Neural cell (in vitro differentiated cells): ENCODE measurements around the gene CUBN.

Experiments used
- EP300 ChIP-seq: fragments of 450-650 bp; conservative IDR thresholded peaks from 2 replicates; pipeline ENCODE4 v1.6.1; 2014; ENCODE audit warnings: antibody characterized with exemption, mild to moderate bottlenecking, moderate library complexity; ENCODE audit not compliant: poor library complexity, severe bottlenecking
- EZH2 ChIP-seq: fragments of 200-600, 300-800 bp; shearing (Covaris generic), sonication (generic); IDR thresholded peaks from 2 replicates; pipeline ENCODE4 v1.6.1; 2014; ENCODE audit warnings: antibody characterized with exemption, low read length, borderline replicate concordance, mild to moderate bottlenecking; ENCODE audit not compliant: insufficient read depth, poor library complexity, severe bottlenecking
- MXI1 ChIP-seq: fragments of 450-650 bp; conservative IDR thresholded peaks from 2 replicates; pipeline ENCODE4 v1.6.1; 2014; ENCODE audit warnings: antibody characterized with exemption, mild to moderate bottlenecking; ENCODE audit not compliant: poor library complexity, severe bottlenecking
- POLR2AphosphoS5 ChIP-seq: IDR thresholded peaks from 2 replicates; pipeline ENCODE4 v1.6.1; 2012
- RAD21 ChIP-seq: fragments of 450-650 bp; conservative IDR thresholded peaks from 2 replicates; pipeline ENCODE4 v1.6.1; 2014; ENCODE audit warnings: antibody characterized with exemption, mild to moderate bottlenecking, moderate library complexity
- SMC3 ChIP-seq: fragments of 450-650 bp; conservative IDR thresholded peaks from 2 replicates; pipeline ENCODE4 v1.6.1; 2014; ENCODE audit warnings: antibody characterized with exemption, mild to moderate bottlenecking, moderate library complexity; ENCODE audit not compliant: poor library complexity
- TAF1 ChIP-seq: IDR thresholded peaks from 2 replicates; pipeline ENCODE4 v1.6.1; 2012; ENCODE audit warnings: low read depth
- TF ChIP-seq, protein P1 (sequence below): fragments of 450-650 bp; IDR thresholded peaks from 2 replicates; pipeline ENCODE4 v1.5.1; 2014; ENCODE audit warnings: antibody characterized with exemption, mild to moderate bottlenecking, moderate library complexity; ENCODE audit not compliant: poor library complexity, severe bottlenecking
- TF ChIP-seq, protein P2 (sequence below): IDR thresholded peaks from 2 replicates; pipeline ENCODE4 v1.6.1; 2012; ENCODE audit warnings: borderline replicate concordance

DNA sequence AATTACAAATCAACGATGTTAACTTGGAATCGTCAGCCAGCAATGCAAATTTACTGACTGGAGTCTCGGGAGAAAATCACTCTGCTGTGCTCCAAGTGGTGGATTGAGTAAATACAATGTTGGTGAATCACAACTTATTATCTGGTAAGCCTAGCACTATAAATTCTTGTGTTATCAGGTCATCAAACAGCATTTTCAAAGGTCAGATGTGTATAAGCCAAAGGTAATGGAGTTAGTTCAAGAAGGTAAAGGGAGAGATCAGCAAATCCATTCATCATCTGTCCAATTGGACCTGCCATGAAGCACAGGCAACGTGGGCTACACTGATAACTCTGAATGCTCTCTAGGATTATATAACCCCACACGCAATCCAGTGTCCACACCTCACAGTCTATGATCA lies 13.9 kb downstream of the CUBN start:
- TF ChIP-seq, protein P1, sequence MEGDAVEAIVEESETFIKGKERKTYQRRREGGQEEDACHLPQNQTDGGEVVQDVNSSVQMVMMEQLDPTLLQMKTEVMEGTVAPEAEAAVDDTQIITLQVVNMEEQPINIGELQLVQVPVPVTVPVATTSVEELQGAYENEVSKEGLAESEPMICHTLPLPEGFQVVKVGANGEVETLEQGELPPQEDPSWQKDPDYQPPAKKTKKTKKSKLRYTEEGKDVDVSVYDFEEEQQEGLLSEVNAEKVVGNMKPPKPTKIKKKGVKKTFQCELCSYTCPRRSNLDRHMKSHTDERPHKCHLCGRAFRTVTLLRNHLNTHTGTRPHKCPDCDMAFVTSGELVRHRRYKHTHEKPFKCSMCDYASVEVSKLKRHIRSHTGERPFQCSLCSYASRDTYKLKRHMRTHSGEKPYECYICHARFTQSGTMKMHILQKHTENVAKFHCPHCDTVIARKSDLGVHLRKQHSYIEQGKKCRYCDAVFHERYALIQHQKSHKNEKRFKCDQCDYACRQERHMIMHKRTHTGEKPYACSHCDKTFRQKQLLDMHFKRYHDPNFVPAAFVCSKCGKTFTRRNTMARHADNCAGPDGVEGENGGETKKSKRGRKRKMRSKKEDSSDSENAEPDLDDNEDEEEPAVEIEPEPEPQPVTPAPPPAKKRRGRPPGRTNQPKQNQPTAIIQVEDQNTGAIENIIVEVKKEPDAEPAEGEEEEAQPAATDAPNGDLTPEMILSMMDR, result no peak
- TF ChIP-seq RAD21 (no peak), TAF1 (no peak), POLR2AphosphoS5 (no peak), SMC3 (no peak), EP300 (no peak), EZH2 (no peak), MXI1 (no peak)
- TF ChIP-seq, protein P2, sequence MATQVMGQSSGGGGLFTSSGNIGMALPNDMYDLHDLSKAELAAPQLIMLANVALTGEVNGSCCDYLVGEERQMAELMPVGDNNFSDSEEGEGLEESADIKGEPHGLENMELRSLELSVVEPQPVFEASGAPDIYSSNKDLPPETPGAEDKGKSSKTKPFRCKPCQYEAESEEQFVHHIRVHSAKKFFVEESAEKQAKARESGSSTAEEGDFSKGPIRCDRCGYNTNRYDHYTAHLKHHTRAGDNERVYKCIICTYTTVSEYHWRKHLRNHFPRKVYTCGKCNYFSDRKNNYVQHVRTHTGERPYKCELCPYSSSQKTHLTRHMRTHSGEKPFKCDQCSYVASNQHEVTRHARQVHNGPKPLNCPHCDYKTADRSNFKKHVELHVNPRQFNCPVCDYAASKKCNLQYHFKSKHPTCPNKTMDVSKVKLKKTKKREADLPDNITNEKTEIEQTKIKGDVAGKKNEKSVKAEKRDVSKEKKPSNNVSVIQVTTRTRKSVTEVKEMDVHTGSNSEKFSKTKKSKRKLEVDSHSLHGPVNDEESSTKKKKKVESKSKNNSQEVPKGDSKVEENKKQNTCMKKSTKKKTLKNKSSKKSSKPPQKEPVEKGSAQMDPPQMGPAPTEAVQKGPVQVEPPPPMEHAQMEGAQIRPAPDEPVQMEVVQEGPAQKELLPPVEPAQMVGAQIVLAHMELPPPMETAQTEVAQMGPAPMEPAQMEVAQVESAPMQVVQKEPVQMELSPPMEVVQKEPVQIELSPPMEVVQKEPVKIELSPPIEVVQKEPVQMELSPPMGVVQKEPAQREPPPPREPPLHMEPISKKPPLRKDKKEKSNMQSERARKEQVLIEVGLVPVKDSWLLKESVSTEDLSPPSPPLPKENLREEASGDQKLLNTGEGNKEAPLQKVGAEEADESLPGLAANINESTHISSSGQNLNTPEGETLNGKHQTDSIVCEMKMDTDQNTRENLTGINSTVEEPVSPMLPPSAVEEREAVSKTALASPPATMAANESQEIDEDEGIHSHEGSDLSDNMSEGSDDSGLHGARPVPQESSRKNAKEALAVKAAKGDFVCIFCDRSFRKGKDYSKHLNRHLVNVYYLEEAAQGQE, result no peak
